Activated CD4-positive, alpha-beta T cell treated with anti-CD3 and anti-CD28 coated beads, Interleukin-2, amount 50 U/mL, for 1 hour (primary cell): ENCODE results near the gene RC3H2.
"Not testable (repeated sequence)": the region's sequence is repeated elsewhere in the genome, so short reads cannot be mapped to it uniquely, and the experiment has no call there.

Source experiments
- DNase-seq: peaks from one replicate; pipeline ENCODE4 v3.0.0-alpha.2; 2020

The RC3H2 gene

GRCh38 chr9:122923947-122924346 lies 18.8 kb upstream of the RC3H2 start:
- DNase-seq: no peak

- DNase-seq: no peak
These were observed 17.6 kb upstream of the RC3H2 start for GRCh38 chr9:122922713-122923112.

- no peak for DNase-seq
These were observed 13.2 kb upstream of the RC3H2 start for GRCh38 chr9:122918310-122918709.

GRCh38 chr9:122912964-122913673 lies 8.0 kb upstream of the RC3H2 start, which contains the start of gene ZBTB6:
Gene ZBTB6 (minus strand): TSS chr9:122913323. CDS start chr9:122912072, 1,251 bp downstream.
- DNase-seq: peak; percentile 70

GRCh38 chr9:122912671-122912963 lies 7.5 kb upstream of the RC3H2 start:
- DNase-seq: no peak

- not testable (repeated sequence) for DNase-seq
These were observed 963 bp upstream of the RC3H2 start for GRCh38 chr9:122906122-122906521.

- no peak for DNase-seq
These were observed 715 bp downstream of the RC3H2 start for GRCh38 chr9:122904466-122904822.

- no peak for DNase-seq
These were observed 4.4 kb downstream of the RC3H2 start for GRCh38 chr9:122900791-122901190.

GRCh38 chr9:122897969-122898368 lies 7.2 kb downstream of the RC3H2 start:
- no peak for DNase-seq

- no peak for DNase-seq
These were observed 16.7 kb downstream of the RC3H2 start for GRCh38 chr9:122888480-122888879.

GRCh38 chr9:122883125-122883524 lies 22.0 kb downstream of the RC3H2 start:
- no peak for DNase-seq

GRCh38 chr9:122879443-122879842 lies 25.7 kb downstream of the RC3H2 start:
- no peak for DNase-seq

GRCh38 chr9:122875523-122875922 lies 29.6 kb downstream of the RC3H2 start:
- no peak for DNase-seq

- DNase-seq: not testable (repeated sequence)
These were observed 37.9 kb downstream of the RC3H2 start for GRCh38 chr9:122867276-122867675.

GRCh38 chr9:122866079-122866478 lies 39.1 kb downstream of the RC3H2 start:
- no peak for DNase-seq

GRCh38 chr9:122865300-122865699 lies 39.9 kb downstream of the RC3H2 start:
- no peak for DNase-seq

GRCh38 chr9:122863407-122863806 lies 41.8 kb downstream of the RC3H2 start:
- no peak for DNase-seq

GRCh38 chr9:122860319-122861142 lies 44.6 kb downstream of the RC3H2 start:
- DNase-seq: no peak

GRCh38 chr9:122857815-122858214 lies 47.3 kb downstream of the RC3H2 start:
- DNase-seq: no peak

GRCh38 chr9:122852085-122852786 lies 52.9 kb downstream of the RC3H2 start:
- DNase-seq: not testable (repeated sequence)

- no peak for DNase-seq
These were observed 56.8 kb downstream of the RC3H2 start for GRCh38 chr9:122848256-122848943.

- DNase-seq: no peak
These were observed 58.7 kb downstream of the RC3H2 start for GRCh38 chr9:122846371-122846940.

- DNase-seq: no peak
These were observed 60.0 kb downstream of the RC3H2 start for GRCh38 chr9:122845116-122845515.
